ENCODE data around the gene C19orf85. TPM values are rescaled to one million over a fixed set of nuclear protein-coding genes. Genes with fewer than 3 reads are reported as not detected.

C19orf85 gene
- total and polyA plus RNA-seq, 9 donors, result not detected

GRCh38 chr19:55487924-55488687 lies 23.6 kb upstream of the C19orf85 start, which contains the start of gene SSC5D:
Gene SSC5D (plus strand): TSS chr19:55488436. CDS start chr19:55488590, 154 bp downstream.
- TF ChIP-seq CTCF (IDR thresholded peaks at IDR 0.05), result no peak
- TF ChIP-seq POLR2A (IDR thresholded peaks at IDR 0.05), result no peak
- TF ChIP-seq EP300 (IDR thresholded peaks at IDR 0.05), result no peak
- peaks cover 30% of the 10 kb centered on the region for H3K4me1 ChIP-seq (ENCODE audit: insufficient read depth)
- peak in 4 of 5 donors; percentile 70 to 80 (median 75) for DNase-seq
- no peak within 1 kb of the TSS for H3K4me3 ChIP-seq
- no peaks in the 10 kb centered on the region for H3K9me3 ChIP-seq
- 2 to 5% (median 4%) methylated on average over 15 to 21 of the region's 21 CpGs for WGBS, 3 donors
- peak within 1 kb of the TSS; percentile 85 to 89 for H3K27ac ChIP-seq
- H3K27me3 ChIP-seq, result no peaks in the 10 kb centered on the region
- intact Hi-C loops (cut with DNase I), result no loop called here
- no peaks in the 10 kb centered on the region for H3K36me3 ChIP-seq

- H3K36me3 ChIP-seq, result no peaks in the 10 kb centered on the region
- H3K9me3 ChIP-seq, result no peaks in the 10 kb centered on the region
- peak overlapping the region; percentile 85 to 89 for H3K27ac ChIP-seq
- H3K27me3 ChIP-seq, result no peaks in the 10 kb centered on the region
- peak overlapping the region; percentile 5 for H3K4me3 ChIP-seq
- 10 to 27% (median 13%) methylated on average over 26 to 27 of the region's 27 CpGs for WGBS, 3 donors
- no peak for TF ChIP-seq EP300 (IDR thresholded peaks at IDR 0.05)
- peak; percentile 45 for TF ChIP-seq POLR2A (IDR thresholded peaks at IDR 0.05)
- peak; percentile 87 to 93 (median 92) for DNase-seq
- peaks cover 28% of the 10 kb centered on the region for H3K4me1 ChIP-seq (ENCODE audit: insufficient read depth)
- intact Hi-C loops (cut with DNase I), result no loop called here
Measured at GRCh38 chr19:55486971-55487923, 22.7 kb upstream of the C19orf85 start.

GRCh38 chr19:55486043-55486970 lies 21.8 kb upstream of the C19orf85 start:
- DNase-seq, result peak in 4 of 5 donors; percentile 32 to 72 (median 69)
- intact Hi-C loops (cut with DNase I), result no loop called here
- Histone ChIP-seq H3K4me3 (peak overlapping the region; percentile 5), H3K27ac (peak overlapping the region; percentile 85 to 89), H3K36me3 (no peaks in the 10 kb centered on the region), H3K4me1 (ENCODE audit: insufficient read depth) (peaks cover 28% of the 10 kb centered on the region), H3K27me3 (no peaks in the 10 kb centered on the region), H3K9me3 (no peaks in the 10 kb centered on the region)
- TF ChIP-seq EP300 (IDR thresholded peaks at IDR 0.05) (no peak), POLR2A (IDR thresholded peaks at IDR 0.05) (no peak), CTCF (IDR thresholded peaks at IDR 0.05) (peak in 1 of 3 donors; percentile 17)
- WGBS, 3 donors, result 68 to 77% (median 68%) methylated on average over 27 to 53 of the region's 53 CpGs

GRCh38 chr19:55485439-55486011 lies 21.0 kb upstream of the C19orf85 start:
- peak overlapping the region; percentile 72 for H3K4me3 ChIP-seq
- H3K27ac ChIP-seq, result peak overlapping the region; percentile 85 to 89
- 24 to 42% (median 28%) methylated on average over 16 to 18 of the region's 18 CpGs for WGBS, 3 donors
- H3K36me3 ChIP-seq, result no peaks in the 10 kb centered on the region
- no peak for TF ChIP-seq EP300 (IDR thresholded peaks at IDR 0.05)
- TF ChIP-seq CTCF (IDR thresholded peaks at IDR 0.05), result no peak
- TF ChIP-seq POLR2A (IDR thresholded peaks at IDR 0.05), result no peak
- intact Hi-C loops (cut with DNase I), result no loop called here
- peak in 2 of 5 donors; percentile 50 to 52 for DNase-seq
- no peaks in the 10 kb centered on the region for H3K27me3 ChIP-seq
- peaks cover 28% of the 10 kb centered on the region for H3K4me1 ChIP-seq (ENCODE audit: insufficient read depth)
- H3K9me3 ChIP-seq, result no peaks in the 10 kb centered on the region

Data from ovary (tissue), 9 donors.